ENCODE data around the gene VDAC2. TPM values are rescaled to one million over a fixed set of nuclear protein-coding genes. Genes with fewer than 3 reads are reported as not detected.
"Not testable (repeated sequence)": the region's sequence is repeated elsewhere in the genome, so short reads cannot be mapped to it uniquely, and the experiment has no call there.

The VDAC2 gene
- total RNA-seq, 2 experiments from 2014 or later, result 136 to 156 TPM

DNA sequence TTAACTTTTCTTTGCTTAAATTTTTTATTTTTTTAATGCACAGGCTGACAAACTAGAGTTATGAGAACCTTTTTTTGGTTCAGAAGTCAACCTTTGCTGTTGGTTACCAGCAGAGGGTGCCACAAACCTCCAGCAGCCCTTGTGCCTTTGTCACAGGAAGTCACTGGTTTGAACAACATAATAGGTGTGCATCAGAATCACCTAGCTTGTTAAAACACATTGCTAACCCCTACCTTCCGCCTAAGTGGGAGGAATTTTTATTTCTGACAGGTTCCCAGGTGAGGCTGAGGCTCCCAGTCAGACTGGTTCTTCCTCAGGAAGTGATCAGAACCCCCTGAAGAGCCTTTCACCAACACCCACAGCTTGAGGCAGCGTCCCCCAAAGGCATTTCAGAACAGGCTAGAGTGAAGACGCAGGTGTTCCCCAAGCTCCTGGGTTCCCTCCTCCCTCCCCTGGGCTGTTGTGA is 22.6 kb upstream of the VDAC2 start:
- Mint-ChIP-seq H3K27ac (peak overlapping the region; percentile 67), H3K36me3 (peaks cover 1% of the 10 kb centered on the region), H3K9me3 (ENCODE audit: low read depth) (no peaks in the 10 kb centered on the region), H3K4me3 (no peak overlapping the region), H3K27me3 (no peaks in the 10 kb centered on the region), H3K4me1 (peaks cover 13% of the 10 kb centered on the region)
- CTCF ChIA-PET, result interaction anchor here (0.6 to 7.4 kb wide), 21 partner anchors 10 to 323 kb away, joined by 3 to 126 read pairs (median 8); partner anchors contain the start of genes COMTD1 and VDAC2
- ATAC-seq, result peak; percentile 90
- DNase-seq, result peak; percentile 82

DNA sequence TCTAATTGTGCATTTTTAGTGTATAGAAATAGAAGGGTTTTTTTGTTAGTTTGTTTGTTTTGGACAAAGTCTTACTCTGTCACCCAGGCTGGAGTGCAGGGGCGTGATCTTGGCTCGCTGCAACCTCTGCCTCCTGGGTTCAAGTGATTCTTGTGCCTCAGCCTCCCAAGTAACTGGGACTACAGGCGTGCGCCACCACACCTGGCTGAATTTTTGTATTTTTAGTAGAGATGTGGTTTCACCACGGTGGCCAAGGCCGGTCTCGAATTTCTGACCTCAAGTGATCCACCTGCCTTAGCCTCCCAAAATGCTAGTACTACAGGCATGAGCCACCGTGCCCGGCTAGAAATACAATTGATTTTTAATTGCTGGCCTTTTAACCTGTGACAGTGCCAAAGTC is 22.1 kb upstream of the VDAC2 start:
- not testable (repeated sequence) for H3K27ac Mint-ChIP-seq; ATAC-seq; H3K4me3 Mint-ChIP-seq; DNase-seq; H3K36me3 Mint-ChIP-seq; H3K9me3 Mint-ChIP-seq (ENCODE audit: low read depth); H3K27me3 Mint-ChIP-seq
- peaks cover 13% of the 10 kb centered on the region for H3K4me1 Mint-ChIP-seq
- CTCF ChIA-PET, result interaction anchor here (0.6 to 7.4 kb wide), 19 partner anchors 10 to 323 kb away, joined by 3 to 126 read pairs (median 8); partner anchors contain the start of genes COMTD1 and VDAC2

DNA sequence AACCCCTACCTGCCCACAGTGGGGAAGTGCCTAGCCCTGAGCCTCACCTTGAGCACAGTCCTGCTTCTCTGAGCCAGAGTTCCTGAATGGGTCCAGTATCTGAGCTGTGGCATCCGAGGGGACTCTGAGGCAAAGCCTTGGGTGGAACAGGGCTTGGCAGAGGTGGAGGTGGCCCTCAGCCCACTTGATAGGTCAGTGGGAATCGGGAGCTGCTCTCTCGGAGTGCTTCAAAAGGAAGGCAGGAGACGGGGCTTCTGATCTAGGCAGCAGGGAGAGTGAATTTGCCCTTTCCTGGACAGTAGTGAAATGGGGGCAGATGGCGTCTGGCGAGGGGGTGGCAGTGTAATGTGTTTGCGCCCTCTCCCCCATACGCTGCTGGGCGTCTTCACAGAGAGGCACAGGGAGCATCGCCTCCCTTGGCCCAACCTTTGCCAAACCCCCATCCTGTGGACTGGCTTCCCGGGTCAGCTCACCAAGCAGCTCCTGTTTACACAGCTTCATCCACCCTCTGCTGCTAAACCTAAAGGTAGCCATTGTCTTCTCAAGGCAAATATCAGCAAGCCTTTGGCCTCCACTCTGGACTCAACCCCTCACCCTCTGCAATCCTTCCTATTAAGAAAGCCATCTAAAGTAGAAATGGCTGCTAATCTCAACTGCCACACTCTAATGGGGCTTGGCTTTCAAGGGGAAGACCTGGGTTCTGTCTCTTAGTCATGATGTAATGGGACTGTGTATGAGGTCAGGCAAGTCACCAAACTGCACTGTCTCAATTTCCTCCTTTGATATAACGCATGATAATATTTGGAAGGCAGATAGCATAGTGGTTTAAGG is 21.1 kb upstream of the VDAC2 start:
- H3K4me1 Mint-ChIP-seq, result peaks cover 13% of the 10 kb centered on the region
- H3K4me3 Mint-ChIP-seq, result no peak overlapping the region
- CTCF ChIA-PET, result interaction anchor here (0.6 to 7.4 kb wide), 6 partner anchors 9 to 46 kb away, joined by 3 to 126 read pairs (median 14); partner anchors contain the start of genes COMTD1 and VDAC2
- H3K36me3 Mint-ChIP-seq, result peaks cover 1% of the 10 kb centered on the region
- no peak overlapping the region for H3K27ac Mint-ChIP-seq
- DNase-seq, result no peak
- no peak for ATAC-seq
- H3K9me3 Mint-ChIP-seq (ENCODE audit: low read depth), result no peaks in the 10 kb centered on the region
- no peaks in the 10 kb centered on the region for H3K27me3 Mint-ChIP-seq

DNA sequence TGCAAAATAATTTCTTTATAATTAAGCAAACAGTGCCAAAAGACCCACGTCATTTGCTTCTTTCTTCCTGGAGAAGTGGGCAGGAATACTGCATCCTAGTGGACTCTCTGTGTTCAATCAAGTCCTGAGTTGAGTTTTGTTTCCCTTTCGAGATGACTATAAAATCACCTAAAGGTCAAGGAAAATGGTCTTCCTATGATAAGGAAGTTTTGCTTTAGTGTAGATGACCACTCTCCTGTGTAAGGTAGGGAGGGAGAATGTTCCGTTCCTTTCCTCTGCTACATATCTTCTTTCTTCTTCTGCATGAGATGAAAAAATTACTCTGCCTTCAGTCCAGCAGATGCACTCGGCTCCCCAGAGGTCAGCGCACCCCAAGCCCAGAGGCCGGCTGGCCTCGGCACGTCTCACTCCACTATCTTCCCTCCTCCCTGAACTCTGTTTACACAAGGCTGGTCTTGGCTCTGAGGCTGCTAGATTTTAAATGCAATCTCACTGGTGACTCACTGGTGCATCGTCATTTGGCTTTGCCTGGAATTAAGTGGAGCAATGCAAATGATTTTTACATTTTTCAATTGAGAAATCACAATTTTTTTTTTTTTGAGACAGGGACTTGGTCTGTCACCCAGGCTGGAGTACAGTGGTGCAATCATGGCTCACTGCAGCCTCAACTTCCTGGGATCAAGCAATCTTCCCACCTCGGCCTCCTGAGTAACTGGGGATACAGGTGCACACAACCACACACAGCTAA is 18.6 kb upstream of the VDAC2 start:
- no peaks in the 10 kb centered on the region for H3K27me3 Mint-ChIP-seq
- no peak for DNase-seq
- H3K9me3 Mint-ChIP-seq (ENCODE audit: low read depth), result no peaks in the 10 kb centered on the region
- H3K4me3 Mint-ChIP-seq, result no peak overlapping the region
- peaks cover 6% of the 10 kb centered on the region for H3K4me1 Mint-ChIP-seq
- CTCF ChIA-PET, result interaction anchor here (0.8 kb wide), 1 partner anchor 43 kb away, joined by 4 read pairs; no protein-coding TSS in a partner anchor
- H3K36me3 Mint-ChIP-seq, result peaks cover 2% of the 10 kb centered on the region
- ATAC-seq, result no peak
- no peak overlapping the region for H3K27ac Mint-ChIP-seq

DNA sequence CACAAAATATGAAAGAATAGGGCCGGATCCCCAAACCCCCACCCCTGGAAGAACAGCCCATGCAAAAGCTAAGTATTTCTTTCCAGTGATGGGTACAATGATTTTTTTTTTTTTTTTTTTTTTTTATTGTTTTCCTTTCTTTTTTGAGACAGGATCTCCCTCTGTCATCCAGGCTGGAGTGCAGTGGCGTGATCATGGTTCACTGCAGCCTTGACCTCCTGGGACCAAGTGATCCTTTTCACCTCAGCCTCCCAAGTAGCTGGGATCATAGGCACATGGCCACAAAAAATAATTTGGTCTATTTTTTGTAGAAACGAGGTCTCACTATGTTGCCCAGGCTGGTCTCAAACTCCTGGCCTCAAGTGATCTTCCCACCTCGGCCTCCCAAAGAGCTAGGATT is 16.0 kb upstream of the VDAC2 start:
- not testable (repeated sequence) for DNase-seq; H3K27me3 Mint-ChIP-seq; H3K9me3 Mint-ChIP-seq (ENCODE audit: low read depth); H3K4me1 Mint-ChIP-seq; H3K4me3 Mint-ChIP-seq; ATAC-seq; H3K36me3 Mint-ChIP-seq; H3K27ac Mint-ChIP-seq
- CTCF ChIA-PET, result interaction anchor here (0.7 to 1.1 kb wide), 3 partner anchors 16 to 41 kb away, joined by 3 to 4 read pairs (median 3); partner anchors contain the start of genes COMTD1 and VDAC2

GRCh38 chr10:75195035-75195763 is 15.4 kb upstream of the VDAC2 start:
- no peaks in the 10 kb centered on the region for H3K27me3 Mint-ChIP-seq
- H3K27ac Mint-ChIP-seq, result no peak overlapping the region
- no peaks in the 10 kb centered on the region for H3K4me1 Mint-ChIP-seq
- no peak overlapping the region for H3K4me3 Mint-ChIP-seq
- no peaks in the 10 kb centered on the region for H3K9me3 Mint-ChIP-seq (ENCODE audit: low read depth)
- H3K36me3 Mint-ChIP-seq, result peaks cover 2% of the 10 kb centered on the region
- CTCF ChIA-PET, result interaction anchor here (0.9 to 2.8 kb wide), 5 partner anchors 15 to 41 kb away, joined by 3 to 9 read pairs (median 4); partner anchors contain the start of genes COMTD1 and VDAC2
- ATAC-seq (no peak), DNase-seq (no peak)

DNA sequence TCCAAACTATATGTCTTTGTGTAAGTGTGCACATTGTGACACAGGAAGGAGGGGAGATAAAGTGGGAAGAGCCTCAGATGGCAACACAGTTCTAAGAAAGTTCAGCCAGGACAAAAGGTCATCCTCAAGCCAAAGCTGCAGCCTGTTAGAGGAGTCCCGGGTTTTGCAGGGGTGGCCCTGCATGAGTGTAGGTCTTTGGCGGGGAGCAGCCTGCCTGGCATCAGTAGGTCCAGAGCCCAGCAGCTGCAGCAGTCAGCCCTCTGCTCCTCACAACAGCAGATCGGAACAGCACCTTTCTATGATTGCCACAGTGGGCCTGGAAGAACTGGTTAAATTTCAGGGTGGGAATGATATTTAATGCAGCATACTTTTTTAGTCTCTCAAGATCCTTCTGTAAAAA is 13.5 kb upstream of the VDAC2 start:
- Mint-ChIP-seq H3K4me1 (no peaks in the 10 kb centered on the region), H3K9me3 (ENCODE audit: low read depth) (no peaks in the 10 kb centered on the region), H3K27ac (no peak overlapping the region), H3K36me3 (peaks cover 2% of the 10 kb centered on the region), H3K4me3 (no peak overlapping the region), H3K27me3 (no peaks in the 10 kb centered on the region)
- DNase-seq, result no peak
- no peak for ATAC-seq
- CTCF ChIA-PET, result interaction anchor here (1.0 to 5.4 kb wide), 5 partner anchors 9 to 39 kb away, joined by 3 to 46 read pairs (median 6); partner anchors contain the start of genes COMTD1 and VDAC2

DNA sequence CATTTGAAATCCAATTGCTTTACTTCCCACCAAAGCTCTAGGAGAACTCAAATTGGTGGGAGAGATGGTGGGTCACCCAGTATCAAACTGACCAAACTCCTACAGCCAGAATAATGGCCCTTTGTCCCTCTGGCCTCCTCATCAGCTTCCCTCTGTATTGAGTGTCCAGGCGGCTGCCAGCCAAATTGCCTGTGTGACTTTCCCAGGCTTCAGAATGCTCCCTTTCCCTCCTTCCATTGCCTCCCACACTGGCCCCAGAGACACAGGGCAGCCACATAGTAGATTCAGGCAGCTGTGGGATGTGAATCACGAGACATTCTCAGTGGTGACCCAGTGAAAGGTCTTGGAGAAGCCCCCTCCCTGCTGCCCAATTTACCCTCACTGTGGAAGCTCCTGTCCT is 12.7 kb upstream of the VDAC2 start:
- Mint-ChIP-seq H3K4me3 (no peak overlapping the region), H3K36me3 (peaks cover 2% of the 10 kb centered on the region)

GRCh38 chr10:75199949-75200348 is 10.6 kb upstream of the VDAC2 start:
- H3K9me3 Mint-ChIP-seq (ENCODE audit: low read depth); DNase-seq; H3K4me1 Mint-ChIP-seq; ATAC-seq; H3K27ac Mint-ChIP-seq; H3K36me3 Mint-ChIP-seq; H3K4me3 Mint-ChIP-seq; H3K27me3 Mint-ChIP-seq: not testable (repeated sequence)
- CTCF ChIA-PET, result interaction anchor here (1.3 to 5.4 kb wide), 3 partner anchors 12 to 36 kb away, joined by 3 to 46 read pairs (median 5); partner anchors contain the start of gene COMTD1

More for the DNA sequence above, 12.7 kb upstream of the VDAC2 start:
- no peaks in the 10 kb centered on the region for H3K4me1 Mint-ChIP-seq
- no peak overlapping the region for H3K27ac Mint-ChIP-seq
- no peaks in the 10 kb centered on the region for H3K27me3 Mint-ChIP-seq
- no peaks in the 10 kb centered on the region for H3K9me3 Mint-ChIP-seq (ENCODE audit: low read depth)
- ATAC-seq (no peak), DNase-seq (no peak)
- CTCF ChIA-PET, result interaction anchor here (1.5 to 5.4 kb wide), 3 partner anchors 10 to 38 kb away, joined by 6 to 46 read pairs (median 9); partner anchors contain the start of genes COMTD1 and VDAC2

DNA sequence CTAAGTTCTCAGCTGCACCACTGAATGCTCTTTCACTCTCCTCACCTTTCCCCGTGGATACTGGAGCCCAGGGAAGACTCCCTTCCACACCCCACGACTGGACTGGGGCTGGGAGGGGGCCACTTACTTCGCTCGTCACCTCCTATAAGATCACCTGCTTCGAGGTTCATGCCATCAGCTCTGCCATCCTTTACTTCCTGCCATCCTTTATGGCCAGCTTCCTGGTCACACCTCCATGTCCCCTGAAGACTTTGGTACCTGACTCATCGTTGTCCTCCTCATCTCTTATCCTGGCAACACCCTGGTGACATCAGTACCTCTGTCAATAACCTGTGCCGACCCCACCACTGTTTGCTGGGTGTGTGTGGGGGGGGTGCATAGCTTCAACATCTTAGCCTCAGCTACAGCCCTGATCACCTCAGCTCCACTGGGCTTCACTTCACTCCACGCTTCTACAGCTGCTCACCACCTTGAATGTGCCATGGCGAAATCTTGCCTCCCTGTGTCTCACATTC is 8.7 kb upstream of the VDAC2 start:
- Mint-ChIP-seq H3K4me1 (peaks cover 2% of the 10 kb centered on the region), H3K27me3 (no peaks in the 10 kb centered on the region), H3K4me3 (no peak overlapping the region), H3K36me3 (no peaks in the 10 kb centered on the region), H3K27ac (no peak overlapping the region), H3K9me3 (ENCODE audit: low read depth) (no peaks in the 10 kb centered on the region)
- ATAC-seq, result no peak
- CTCF ChIA-PET, result interaction anchor here (1.5 kb wide), 1 partner anchor 34 kb away, joined by 4 read pairs; the partner anchor contains the start of gene COMTD1
- DNase-seq, result no peak

DNA sequence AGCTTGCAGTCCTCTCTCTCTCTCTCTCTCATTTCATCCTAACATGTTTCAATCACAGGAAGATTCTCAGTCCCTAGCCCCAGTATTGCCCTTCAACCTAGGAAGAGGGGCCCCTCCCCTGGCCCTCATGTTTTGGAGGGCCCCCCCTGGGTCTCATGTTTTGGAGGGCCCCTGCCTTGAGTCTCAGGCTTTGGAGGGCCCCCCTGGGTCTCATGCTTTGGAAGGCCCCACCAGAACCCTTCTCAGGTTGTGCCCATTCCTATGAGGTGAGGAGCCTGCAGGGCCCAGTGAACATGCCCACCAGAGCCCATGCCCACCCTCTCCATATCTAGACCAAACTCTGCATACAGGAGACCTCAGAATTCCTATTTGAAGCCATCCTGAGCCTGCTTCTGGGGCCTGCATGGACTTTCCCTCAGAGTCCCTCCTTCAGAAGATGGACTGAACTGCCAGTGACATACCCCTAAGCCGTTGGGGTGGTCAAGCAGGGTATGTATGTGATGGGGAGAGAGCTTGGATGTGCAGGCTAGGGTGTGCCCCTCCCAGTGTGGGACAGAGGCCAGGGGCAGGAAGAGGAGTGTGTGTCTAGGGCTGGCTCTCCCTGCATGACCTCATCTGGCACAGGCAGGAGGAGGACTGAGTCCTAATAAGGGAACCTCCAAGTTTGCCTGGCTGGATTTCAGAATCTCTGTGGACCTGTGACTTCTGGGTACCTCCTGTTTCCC is 8.1 kb upstream of the VDAC2 start:
- peaks cover 3% of the 10 kb centered on the region for H3K4me1 Mint-ChIP-seq
- H3K27ac Mint-ChIP-seq, result no peak overlapping the region
- no peak overlapping the region for H3K4me3 Mint-ChIP-seq
- no peaks in the 10 kb centered on the region for H3K9me3 Mint-ChIP-seq (ENCODE audit: low read depth)
- H3K27me3 Mint-ChIP-seq, result no peaks in the 10 kb centered on the region
- CTCF ChIA-PET, result interaction anchor here (1.0 to 1.5 kb wide), 2 partner anchors 14 to 33 kb away, joined by 3 to 4 read pairs; partner anchors contain the start of gene COMTD1
- no peak for ATAC-seq
- no peak for DNase-seq
- no peaks in the 10 kb centered on the region for H3K36me3 Mint-ChIP-seq
